K562 (cell line): ENCODE measurements around the gene SVEP1. TPM values are rescaled to one million over a fixed set of nuclear protein-coding genes. Genes with fewer than 3 reads are reported as not detected.

ENCODE experiments used
- ASH1L ChIP-seq: fragments of 450-650 bp; IDR thresholded peaks from 2 replicates; pipeline ENCODE4 v1.6.1; 2018; ENCODE audit warnings: borderline replicate concordance, mild to moderate bottlenecking, low read depth; ENCODE audit not compliant: partially characterized antibody
- DDX20 ChIP-seq: fragments of 450-650 bp; IDR thresholded peaks from 2 replicates; pipeline ENCODE4 v1.6.1; 2016; ENCODE audit warnings: missing genetic modification characterization, low read depth, mild to moderate bottlenecking, missing compliant biosample characterization, moderate library complexity
- DIDO1 ChIP-seq: fragments of 450-650 bp; IDR thresholded peaks from 2 replicates; pipeline ENCODE4 v1.6.1; 2016; ENCODE audit warnings: low read depth, missing biosample characterization, missing genetic modification characterization
- GTF2A2 ChIP-seq: IDR thresholded peaks from 2 replicates; pipeline ENCODE4 v1.6.1; 2016; ENCODE audit warnings: mild to moderate bottlenecking, missing genetic modification characterization, missing compliant biosample characterization
- NCOA1 ChIP-seq: fragments of 450-650 bp; IDR thresholded peaks from 2 replicates; pipeline ENCODE4 v1.6.1; 2016; ENCODE audit warnings: low read depth
- SRSF1 ChIP-seq: fragments of 200-400 bp; formaldehyde crosslinking; IDR thresholded peaks from 2 replicates; pipeline ENCODE4 v1.6.1; 2017; ENCODE audit warnings: mild to moderate bottlenecking, low read depth, low read length, moderate library complexity
- TCFL5 ChIP-seq: fragments of 250-450 bp; sonication (Bioruptor Pico); conservative IDR thresholded peaks from 2 replicates; pipeline ENCODE4 v1.6.1; 2021; ENCODE audit warnings: mild to moderate bottlenecking, moderate library complexity, matching md5 sums
- TEAD1 ChIP-seq, 2 experiments: fragments of 450-650 bp in 1 of 2; sonication (generic) in 1 of 2; formaldehyde crosslinking; IDR thresholded peaks; 2 replicates each; pipeline versions ENCODE4 v1.4.0 to v1.8.0; 2020 to 2022; ENCODE audit warnings: mild to moderate bottlenecking in 2 of 2, missing genetic modification reagents in 1 of 2
- polyA plus RNA-seq, 8 experiments: library from polyadenylated mRNA; depleted of rRNA in 4 of 8; stranded (reverse) in 5 of 8; unstranded in 3 of 8; fragments of >200 nt; fragmentation: Nextera tagmentation in 2 of 8; fragmentation: Illumina TruSeq in 1 of 8; extraction: Ambion mirVana in 2 of 8; extraction: Trizol in 1 of 8; gene quantifications; 2 replicates each; pipeline versions ENCODE4 v1.2.1 to v1.2.3, GENCODE V29; 2011 to 2014; ENCODE audit warnings: inconsistent platforms in 1 of 8, missing spikeins in 1 of 8
- total RNA-seq, 7 experiments: library from RNA; depleted of rRNA in 6 of 7; stranded (reverse); fragments of >200 nt in 6 of 7; fragmentation: Illumina TruSeq in 2 of 7; extraction: Trizol in 2 of 7; gene quantifications; 2 replicates each; pipeline versions ENCODE4 v1.2.1 to v1.2.3, GENCODE V29; 2011 to 2021; ENCODE audit warnings: low replicate concordance in 1 of 7
- TF ChIP-seq, protein P1 (sequence below): fragments of 450-650 bp; IDR thresholded peaks from 2 replicates; pipeline ENCODE4 v1.6.1; 2016; ENCODE audit warnings: mild to moderate bottlenecking, moderate library complexity
- TF ChIP-seq, protein P2 (sequence below): fragments of 150-350 bp; IDR thresholded peaks from 2 replicates; pipeline ENCODE4 v1.6.1; 2014; ENCODE audit warnings: low read depth, mild to moderate bottlenecking, low read length, borderline replicate concordance
- TF ChIP-seq, protein P3 (sequence below), 2 experiments: fragments of 450-650 bp in 1 of 2; sonication (generic) in 1 of 2; formaldehyde crosslinking; conservative IDR thresholded peaks; 2 replicates each; pipeline versions ENCODE4 v1.4.0 to v1.8.1; 2020 to 2022; ENCODE audit warnings: mild to moderate bottlenecking in 1 of 2, missing genetic modification reagents in 1 of 2

SVEP1 gene
- total and polyA plus RNA-seq, 9 of the 15 experiments (the other 6 are each of a cell fraction or from before 2014, with no cell fraction given) = 0.20 to 0.84 (median 0.43) TPM

GRCh38 chr9:110371411-110372007, 208.0 kb downstream of the SVEP1 start (continued):
- TF ChIP-seq, protein P1, sequence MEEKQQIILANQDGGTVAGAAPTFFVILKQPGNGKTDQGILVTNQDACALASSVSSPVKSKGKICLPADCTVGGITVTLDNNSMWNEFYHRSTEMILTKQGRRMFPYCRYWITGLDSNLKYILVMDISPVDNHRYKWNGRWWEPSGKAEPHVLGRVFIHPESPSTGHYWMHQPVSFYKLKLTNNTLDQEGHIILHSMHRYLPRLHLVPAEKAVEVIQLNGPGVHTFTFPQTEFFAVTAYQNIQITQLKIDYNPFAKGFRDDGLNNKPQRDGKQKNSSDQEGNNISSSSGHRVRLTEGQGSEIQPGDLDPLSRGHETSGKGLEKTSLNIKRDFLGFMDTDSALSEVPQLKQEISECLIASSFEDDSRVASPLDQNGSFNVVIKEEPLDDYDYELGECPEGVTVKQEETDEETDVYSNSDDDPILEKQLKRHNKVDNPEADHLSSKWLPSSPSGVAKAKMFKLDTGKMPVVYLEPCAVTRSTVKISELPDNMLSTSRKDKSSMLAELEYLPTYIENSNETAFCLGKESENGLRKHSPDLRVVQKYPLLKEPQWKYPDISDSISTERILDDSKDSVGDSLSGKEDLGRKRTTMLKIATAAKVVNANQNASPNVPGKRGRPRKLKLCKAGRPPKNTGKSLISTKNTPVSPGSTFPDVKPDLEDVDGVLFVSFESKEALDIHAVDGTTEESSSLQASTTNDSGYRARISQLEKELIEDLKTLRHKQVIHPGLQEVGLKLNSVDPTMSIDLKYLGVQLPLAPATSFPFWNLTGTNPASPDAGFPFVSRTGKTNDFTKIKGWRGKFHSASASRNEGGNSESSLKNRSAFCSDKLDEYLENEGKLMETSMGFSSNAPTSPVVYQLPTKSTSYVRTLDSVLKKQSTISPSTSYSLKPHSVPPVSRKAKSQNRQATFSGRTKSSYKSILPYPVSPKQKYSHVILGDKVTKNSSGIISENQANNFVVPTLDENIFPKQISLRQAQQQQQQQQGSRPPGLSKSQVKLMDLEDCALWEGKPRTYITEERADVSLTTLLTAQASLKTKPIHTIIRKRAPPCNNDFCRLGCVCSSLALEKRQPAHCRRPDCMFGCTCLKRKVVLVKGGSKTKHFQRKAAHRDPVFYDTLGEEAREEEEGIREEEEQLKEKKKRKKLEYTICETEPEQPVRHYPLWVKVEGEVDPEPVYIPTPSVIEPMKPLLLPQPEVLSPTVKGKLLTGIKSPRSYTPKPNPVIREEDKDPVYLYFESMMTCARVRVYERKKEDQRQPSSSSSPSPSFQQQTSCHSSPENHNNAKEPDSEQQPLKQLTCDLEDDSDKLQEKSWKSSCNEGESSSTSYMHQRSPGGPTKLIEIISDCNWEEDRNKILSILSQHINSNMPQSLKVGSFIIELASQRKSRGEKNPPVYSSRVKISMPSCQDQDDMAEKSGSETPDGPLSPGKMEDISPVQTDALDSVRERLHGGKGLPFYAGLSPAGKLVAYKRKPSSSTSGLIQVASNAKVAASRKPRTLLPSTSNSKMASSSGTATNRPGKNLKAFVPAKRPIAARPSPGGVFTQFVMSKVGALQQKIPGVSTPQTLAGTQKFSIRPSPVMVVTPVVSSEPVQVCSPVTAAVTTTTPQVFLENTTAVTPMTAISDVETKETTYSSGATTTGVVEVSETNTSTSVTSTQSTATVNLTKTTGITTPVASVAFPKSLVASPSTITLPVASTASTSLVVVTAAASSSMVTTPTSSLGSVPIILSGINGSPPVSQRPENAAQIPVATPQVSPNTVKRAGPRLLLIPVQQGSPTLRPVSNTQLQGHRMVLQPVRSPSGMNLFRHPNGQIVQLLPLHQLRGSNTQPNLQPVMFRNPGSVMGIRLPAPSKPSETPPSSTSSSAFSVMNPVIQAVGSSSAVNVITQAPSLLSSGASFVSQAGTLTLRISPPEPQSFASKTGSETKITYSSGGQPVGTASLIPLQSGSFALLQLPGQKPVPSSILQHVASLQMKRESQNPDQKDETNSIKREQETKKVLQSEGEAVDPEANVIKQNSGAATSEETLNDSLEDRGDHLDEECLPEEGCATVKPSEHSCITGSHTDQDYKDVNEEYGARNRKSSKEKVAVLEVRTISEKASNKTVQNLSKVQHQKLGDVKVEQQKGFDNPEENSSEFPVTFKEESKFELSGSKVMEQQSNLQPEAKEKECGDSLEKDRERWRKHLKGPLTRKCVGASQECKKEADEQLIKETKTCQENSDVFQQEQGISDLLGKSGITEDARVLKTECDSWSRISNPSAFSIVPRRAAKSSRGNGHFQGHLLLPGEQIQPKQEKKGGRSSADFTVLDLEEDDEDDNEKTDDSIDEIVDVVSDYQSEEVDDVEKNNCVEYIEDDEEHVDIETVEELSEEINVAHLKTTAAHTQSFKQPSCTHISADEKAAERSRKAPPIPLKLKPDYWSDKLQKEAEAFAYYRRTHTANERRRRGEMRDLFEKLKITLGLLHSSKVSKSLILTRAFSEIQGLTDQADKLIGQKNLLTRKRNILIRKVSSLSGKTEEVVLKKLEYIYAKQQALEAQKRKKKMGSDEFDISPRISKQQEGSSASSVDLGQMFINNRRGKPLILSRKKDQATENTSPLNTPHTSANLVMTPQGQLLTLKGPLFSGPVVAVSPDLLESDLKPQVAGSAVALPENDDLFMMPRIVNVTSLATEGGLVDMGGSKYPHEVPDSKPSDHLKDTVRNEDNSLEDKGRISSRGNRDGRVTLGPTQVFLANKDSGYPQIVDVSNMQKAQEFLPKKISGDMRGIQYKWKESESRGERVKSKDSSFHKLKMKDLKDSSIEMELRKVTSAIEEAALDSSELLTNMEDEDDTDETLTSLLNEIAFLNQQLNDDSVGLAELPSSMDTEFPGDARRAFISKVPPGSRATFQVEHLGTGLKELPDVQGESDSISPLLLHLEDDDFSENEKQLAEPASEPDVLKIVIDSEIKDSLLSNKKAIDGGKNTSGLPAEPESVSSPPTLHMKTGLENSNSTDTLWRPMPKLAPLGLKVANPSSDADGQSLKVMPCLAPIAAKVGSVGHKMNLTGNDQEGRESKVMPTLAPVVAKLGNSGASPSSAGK = no peak
- TF ChIP-seq DDX20 (tag) (peak; percentile 75), DIDO1 (tag) (peak; percentile 64; the same call in 1 of the 2 replicates), ASH1L (no peak), SRSF1 (no peak), GTF2A2 (tag) (no peak), NCOA1 (peak; percentile 95), TCFL5 (CRISPR knock-in tag) (no peak; the same call in 1 of the 2 replicates), TEAD1 (CRISPR knock-in tag; IDR thresholded peaks at IDR 0.05) (peak in 1 of 2 experiments; percentile 88; a peak in 2 of 4 replicates)
- TF ChIP-seq, protein P2, sequence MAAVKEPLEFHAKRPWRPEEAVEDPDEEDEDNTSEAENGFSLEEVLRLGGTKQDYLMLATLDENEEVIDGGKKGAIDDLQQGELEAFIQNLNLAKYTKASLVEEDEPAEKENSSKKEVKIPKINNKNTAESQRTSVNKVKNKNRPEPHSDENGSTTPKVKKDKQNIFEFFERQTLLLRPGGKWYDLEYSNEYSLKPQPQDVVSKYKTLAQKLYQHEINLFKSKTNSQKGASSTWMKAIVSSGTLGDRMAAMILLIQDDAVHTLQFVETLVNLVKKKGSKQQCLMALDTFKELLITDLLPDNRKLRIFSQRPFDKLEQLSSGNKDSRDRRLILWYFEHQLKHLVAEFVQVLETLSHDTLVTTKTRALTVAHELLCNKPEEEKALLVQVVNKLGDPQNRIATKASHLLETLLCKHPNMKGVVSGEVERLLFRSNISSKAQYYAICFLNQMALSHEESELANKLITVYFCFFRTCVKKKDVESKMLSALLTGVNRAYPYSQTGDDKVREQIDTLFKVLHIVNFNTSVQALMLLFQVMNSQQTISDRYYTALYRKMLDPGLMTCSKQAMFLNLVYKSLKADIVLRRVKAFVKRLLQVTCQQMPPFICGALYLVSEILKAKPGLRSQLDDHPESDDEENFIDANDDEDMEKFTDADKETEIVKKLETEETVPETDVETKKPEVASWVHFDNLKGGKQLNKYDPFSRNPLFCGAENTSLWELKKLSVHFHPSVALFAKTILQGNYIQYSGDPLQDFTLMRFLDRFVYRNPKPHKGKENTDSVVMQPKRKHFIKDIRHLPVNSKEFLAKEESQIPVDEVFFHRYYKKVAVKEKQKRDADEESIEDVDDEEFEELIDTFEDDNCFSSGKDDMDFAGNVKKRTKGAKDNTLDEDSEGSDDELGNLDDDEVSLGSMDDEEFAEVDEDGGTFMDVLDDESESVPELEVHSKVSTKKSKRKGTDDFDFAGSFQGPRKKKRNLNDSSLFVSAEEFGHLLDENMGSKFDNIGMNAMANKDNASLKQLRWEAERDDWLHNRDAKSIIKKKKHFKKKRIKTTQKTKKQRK = no peak
- TF ChIP-seq, protein P3, sequence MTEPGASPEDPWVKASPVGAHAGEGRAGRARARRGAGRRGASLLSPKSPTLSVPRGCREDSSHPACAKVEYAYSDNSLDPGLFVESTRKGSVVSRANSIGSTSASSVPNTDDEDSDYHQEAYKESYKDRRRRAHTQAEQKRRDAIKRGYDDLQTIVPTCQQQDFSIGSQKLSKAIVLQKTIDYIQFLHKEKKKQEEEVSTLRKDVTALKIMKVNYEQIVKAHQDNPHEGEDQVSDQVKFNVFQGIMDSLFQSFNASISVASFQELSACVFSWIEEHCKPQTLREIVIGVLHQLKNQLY (CRISPR knock-in tag; conservative IDR thresholded peaks at IDR 0.05) = no peak
